Activated CD4-positive, alpha-beta T cell treated with anti-CD3 and anti-CD28 coated beads, Interleukin-2, amount 10 ng/mL, durations not matched to agents 7 days and 5 days (primary cell): Measurements from ENCODE around the gene OR5H15. TPM values are rescaled to one million over a fixed set of nuclear protein-coding genes. Genes with fewer than 3 reads are reported as not detected.
"Not testable (repeated sequence)": the region's sequence is repeated elsewhere in the genome, so short reads cannot be mapped to it uniquely, and the experiment has no call there.

Source experiments
- CTCF ChIA-PET: fragments of 350-600 bp; sonication (Branson Sonifier 250); formaldehyde crosslinking; loops from one replicate; lab custom pipeline; 2021; ENCODE audit warnings: antibody characterized with exemption; lab: Charles Lee
- POLR2A ChIA-PET: fragments of 350-600 bp; sonication (Branson Sonifier 250); formaldehyde crosslinking; loops from one replicate; lab custom pipeline; 2021; ENCODE audit warnings: antibody characterized with exemption; lab: Charles Lee
- DNase-seq: peaks from one replicate; pipeline ENCODE4 v3.0.0-alpha.2; 2020
- H3K27ac Mint-ChIP-seq: one replicate; pipeline ENCODE4 v1.8.0; 2021; ENCODE audit warnings: mild to moderate bottlenecking, moderate library complexity, mixed read lengths
- H3K27me3 Mint-ChIP-seq: one replicate; pipeline ENCODE4 v1.8.0; 2021; ENCODE audit warnings: mixed read lengths
- H3K36me3 Mint-ChIP-seq: one replicate; pipeline ENCODE4 v1.8.0; 2021; ENCODE audit warnings: low read depth, mixed read lengths
- H3K4me1 Mint-ChIP-seq: one replicate; pipeline ENCODE4 v1.8.0; 2021; ENCODE audit warnings: mixed read lengths
- H3K4me3 Mint-ChIP-seq: one replicate; pipeline ENCODE4 v1.8.0; 2021; ENCODE audit warnings: mild to moderate bottlenecking, moderate library complexity, mixed read lengths
- H3K9me3 Mint-ChIP-seq: one replicate; pipeline ENCODE4 v1.8.0; 2021; ENCODE audit warnings: mixed read lengths
- total RNA-seq, 2 experiments: library from RNA; stranded (reverse); gene quantifications; one replicate each; pipeline ENCODE4 v1.2.3, GENCODE V29; 2021

Gene OR5H15
- not detected for total RNA-seq

DNA sequence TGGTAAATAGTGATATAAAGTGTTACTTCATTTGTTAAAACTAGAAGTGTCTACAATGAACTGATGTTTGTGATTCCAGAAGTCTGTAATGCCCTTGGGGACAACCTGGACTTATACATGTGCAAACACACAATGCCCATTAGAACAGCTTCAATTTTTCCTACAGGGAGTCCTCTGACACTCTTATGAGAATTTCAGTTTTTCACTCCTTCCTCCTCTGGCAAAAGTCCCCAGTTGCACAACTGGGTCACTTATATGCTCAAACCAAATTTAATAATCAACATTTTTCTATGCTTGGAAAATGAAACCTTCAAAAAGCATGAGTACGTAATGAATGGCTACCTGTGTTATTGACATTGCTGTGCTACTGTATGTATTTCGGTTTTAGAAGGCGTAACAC, at the start of gene OR5H15:
Gene OR5H15, plus strand, starts transcription at position 301 of the 400 bp plus-strand sequence. CDS start 2,004 bp downstream, outside the sequence.
- no peak for DNase-seq
- ChIA-PET CTCF (no interaction called here), POLR2A (no interaction called here)
- peaks cover 2% of the 10 kb centered on the region for H3K27me3 Mint-ChIP-seq
- H3K36me3 Mint-ChIP-seq, result no peaks in the 10 kb centered on the region
- H3K4me1 Mint-ChIP-seq, result no peaks in the 10 kb centered on the region
- no peak within 1 kb of the TSS for H3K27ac Mint-ChIP-seq
- H3K9me3 Mint-ChIP-seq, result no peaks in the 10 kb centered on the region
- no peak within 1 kb of the TSS for H3K4me3 Mint-ChIP-seq

- DNase-seq, result no peak
- ChIA-PET POLR2A (no interaction called here), CTCF (no interaction called here)
- no peaks in the 10 kb centered on the region for H3K36me3 Mint-ChIP-seq
- H3K4me3 Mint-ChIP-seq, result no peak within 1 kb of the TSS
- no peaks in the 10 kb centered on the region for H3K9me3 Mint-ChIP-seq
- H3K27ac Mint-ChIP-seq, result no peak within 1 kb of the TSS
- H3K27me3 Mint-ChIP-seq, result no peaks in the 10 kb centered on the region
- no peaks in the 10 kb centered on the region for H3K4me1 Mint-ChIP-seq
Measured at GRCh38 chr3:98130421-98130820, 36.1 kb upstream of the OR5H15 start, which contains the start of gene OR5H1. Gene OR5H1 (plus strand): TSS chr3:98130721. CDS start chr3:98132698, 1,977 bp downstream.

- no peak for DNase-seq
- no peak overlapping the region for H3K27ac Mint-ChIP-seq
- CTCF ChIA-PET, result no interaction called here
- POLR2A ChIA-PET, result no interaction called here
- H3K27me3 Mint-ChIP-seq, result no peaks in the 10 kb centered on the region
- no peak overlapping the region for H3K4me3 Mint-ChIP-seq
- H3K4me1 Mint-ChIP-seq, result no peaks in the 10 kb centered on the region
- no peaks in the 10 kb centered on the region for H3K36me3 Mint-ChIP-seq
- no peaks in the 10 kb centered on the region for H3K9me3 Mint-ChIP-seq
Measured at GRCh38 chr3:98136631-98137030, 29.9 kb upstream of the OR5H15 start.

DNA sequence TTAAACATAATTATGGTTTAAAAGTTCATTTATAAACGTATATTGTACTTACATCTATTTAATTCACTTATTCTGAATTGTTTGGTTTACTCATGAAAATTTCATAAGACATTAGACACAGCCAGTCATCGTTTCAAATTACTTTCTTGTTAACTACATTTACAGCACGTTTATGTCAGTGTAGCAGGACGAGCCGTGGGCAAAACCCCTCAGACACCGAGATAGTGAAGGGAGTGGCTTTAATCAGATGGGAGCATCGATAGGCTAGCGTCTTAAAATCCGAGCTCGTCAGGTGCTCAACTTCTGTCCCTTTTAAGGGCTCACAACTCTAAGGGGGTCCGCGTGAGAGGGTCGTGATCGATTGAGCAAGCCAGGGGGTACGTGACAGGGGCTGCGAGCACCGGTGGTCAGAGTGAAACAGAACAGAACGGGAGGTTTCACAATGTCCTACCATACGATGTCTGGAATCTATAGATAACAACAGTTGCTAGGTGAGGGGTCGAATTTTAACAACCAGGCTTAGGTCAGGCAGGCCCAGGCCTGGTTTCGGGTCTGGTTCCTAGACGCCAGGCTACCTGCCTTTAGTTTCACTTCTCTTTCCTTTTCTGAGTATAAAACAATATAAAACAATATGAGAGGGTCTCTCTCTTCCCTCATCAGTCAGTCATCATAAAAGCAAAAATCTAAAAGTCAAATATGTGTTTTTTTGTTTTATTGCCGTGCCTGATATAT, 28.5 kb upstream of the OR5H15 start:
- H3K4me1 Mint-ChIP-seq, result not testable (repeated sequence)

GRCh38 chr3:98140531-98140930, 26.0 kb upstream of the OR5H15 start:
- CTCF ChIA-PET, result no interaction called here
- no peak for DNase-seq
- no peaks in the 10 kb centered on the region for H3K9me3 Mint-ChIP-seq
- peaks cover 9% of the 10 kb centered on the region for H3K27me3 Mint-ChIP-seq
- no peak overlapping the region for H3K27ac Mint-ChIP-seq
- no peak overlapping the region for H3K4me3 Mint-ChIP-seq
- no peaks in the 10 kb centered on the region for H3K36me3 Mint-ChIP-seq
- POLR2A ChIA-PET, result no interaction called here
- no peaks in the 10 kb centered on the region for H3K4me1 Mint-ChIP-seq

More for the DNA sequence above, 28.5 kb upstream of the OR5H15 start:
- CTCF ChIA-PET, POLR2A ChIA-PET, H3K27ac Mint-ChIP-seq, H3K9me3 Mint-ChIP-seq, H3K36me3 Mint-ChIP-seq, H3K27me3 Mint-ChIP-seq, H3K4me3 Mint-ChIP-seq, DNase-seq: not testable (repeated sequence)

DNA sequence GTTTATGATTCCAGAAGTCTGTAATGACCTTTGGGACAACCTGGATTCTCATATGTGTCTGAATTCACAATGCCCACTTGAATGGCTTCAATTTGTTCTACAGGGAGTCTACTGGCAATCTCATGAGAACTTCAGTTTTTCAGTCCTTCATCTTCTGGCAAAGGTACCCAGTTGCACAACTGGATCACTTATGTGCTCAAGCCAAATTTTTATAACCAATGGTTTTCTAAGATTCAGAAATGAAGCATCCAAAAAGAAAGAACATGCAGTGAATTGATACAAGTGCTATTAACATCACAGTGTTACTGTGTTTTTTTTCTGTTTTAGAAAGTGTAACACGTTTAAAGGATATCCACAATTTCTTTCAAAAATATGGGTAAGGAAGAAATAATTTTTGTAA, 19.3 kb upstream of the OR5H15 start, which contains the start of gene OR5H14:
Gene OR5H14, plus strand, starts transcription at position 301 of the 400 bp plus-strand sequence. CDS start 1,907 bp downstream, outside the sequence.
- CTCF ChIA-PET, result no interaction called here
- H3K36me3 Mint-ChIP-seq, result no peaks in the 10 kb centered on the region
- H3K4me3 Mint-ChIP-seq, result no peak within 1 kb of the TSS
- POLR2A ChIA-PET, result no interaction called here
- peaks cover 12% of the 10 kb centered on the region for H3K27me3 Mint-ChIP-seq
- peaks cover 2% of the 10 kb centered on the region for H3K9me3 Mint-ChIP-seq
- H3K27ac Mint-ChIP-seq, result no peak within 1 kb of the TSS
- DNase-seq, result no peak
- no peaks in the 10 kb centered on the region for H3K4me1 Mint-ChIP-seq

GRCh38 chr3:98148751-98149150, 17.7 kb upstream of the OR5H15 start:
- peaks cover 8% of the 10 kb centered on the region for H3K27me3 Mint-ChIP-seq
- no peak overlapping the region for H3K4me3 Mint-ChIP-seq
- peaks cover 2% of the 10 kb centered on the region for H3K9me3 Mint-ChIP-seq
- no peak overlapping the region for H3K27ac Mint-ChIP-seq
- no peaks in the 10 kb centered on the region for H3K4me1 Mint-ChIP-seq
- CTCF ChIA-PET, result no interaction called here
- POLR2A ChIA-PET, result no interaction called here
- no peak for DNase-seq
- no peaks in the 10 kb centered on the region for H3K36me3 Mint-ChIP-seq

DNA sequence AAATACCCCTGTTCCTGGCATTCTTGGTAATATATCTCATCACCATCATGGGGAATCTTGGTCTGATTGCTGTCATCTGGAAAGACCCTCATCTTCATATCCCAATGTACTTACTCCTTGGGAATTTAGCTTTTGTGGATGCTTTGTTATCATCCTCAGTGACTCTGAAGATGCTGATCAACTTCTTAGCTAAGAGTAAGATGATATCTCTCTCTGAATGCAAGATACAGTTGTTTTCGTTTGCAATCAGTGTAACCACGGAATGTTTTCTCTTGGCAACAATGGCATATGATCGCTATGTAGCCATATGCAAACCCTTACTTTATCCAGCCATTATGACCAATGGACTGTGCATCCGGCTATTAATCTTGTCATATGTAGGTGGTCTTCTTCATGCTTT, 17.0 kb upstream of the OR5H15 start:
- H3K36me3 Mint-ChIP-seq, CTCF ChIA-PET, DNase-seq, H3K27me3 Mint-ChIP-seq, H3K9me3 Mint-ChIP-seq, H3K27ac Mint-ChIP-seq, POLR2A ChIA-PET, H3K4me1 Mint-ChIP-seq, H3K4me3 Mint-ChIP-seq: not testable (repeated sequence)

DNA sequence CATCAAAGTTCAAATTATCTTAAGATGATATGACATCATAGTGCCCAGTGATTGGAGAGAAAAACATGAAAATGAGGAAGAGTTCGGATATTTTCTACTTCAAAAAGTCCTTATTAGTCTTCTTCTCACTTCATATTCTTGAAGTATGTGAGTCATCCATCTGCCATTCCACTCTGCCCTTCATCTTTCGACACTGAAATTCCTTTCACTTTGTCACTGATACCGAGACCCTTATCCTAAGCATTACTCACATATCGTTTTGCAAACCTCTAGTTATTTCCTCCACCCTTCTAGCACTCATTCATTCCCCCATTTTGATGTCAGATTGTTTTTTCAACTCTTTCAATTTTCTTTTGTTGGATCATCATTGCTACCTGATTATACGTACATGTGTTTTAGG, 15.3 kb upstream of the OR5H15 start:
- ChIA-PET POLR2A (no interaction called here), CTCF (no interaction called here)
- Mint-ChIP-seq H3K27me3 (peaks cover 3% of the 10 kb centered on the region), H3K9me3 (peaks cover 2% of the 10 kb centered on the region), H3K4me1 (no peaks in the 10 kb centered on the region), H3K36me3 (no peaks in the 10 kb centered on the region), H3K27ac (no peak overlapping the region), H3K4me3 (no peak overlapping the region)
- DNase-seq, result no peak

DNA sequence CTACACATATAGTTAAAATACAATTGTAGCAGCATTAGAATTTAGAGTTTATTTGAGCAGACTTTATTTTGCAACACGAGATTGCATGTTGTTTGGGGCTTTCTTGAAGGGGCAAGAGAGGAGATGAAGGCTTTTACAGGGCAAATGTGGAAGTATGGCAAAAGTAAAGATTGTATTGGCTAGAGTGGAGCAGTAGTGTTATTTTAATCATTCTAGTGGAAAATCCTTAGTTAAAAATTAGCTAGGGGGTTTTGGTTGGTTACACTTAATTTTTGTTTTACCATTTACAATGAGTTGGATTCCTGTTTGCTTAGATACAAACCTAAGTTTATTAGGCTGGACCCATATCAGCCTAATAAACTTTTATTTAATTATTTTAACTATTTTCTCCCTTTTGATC, 4.6 kb downstream of the OR5H15 start:
- CTCF ChIA-PET, result no interaction called here

GRCh38 chr3:98172621-98173020, 6.1 kb downstream of the OR5H15 start:
- DNase-seq, result no peak
- POLR2A ChIA-PET, result no interaction called here
- no peak overlapping the region for H3K27ac Mint-ChIP-seq
- peaks cover 2% of the 10 kb centered on the region for H3K27me3 Mint-ChIP-seq
- peaks cover 3% of the 10 kb centered on the region for H3K9me3 Mint-ChIP-seq
- H3K4me1 Mint-ChIP-seq, result peaks cover 4% of the 10 kb centered on the region
- CTCF ChIA-PET, result no interaction called here
- H3K36me3 Mint-ChIP-seq, result no peaks in the 10 kb centered on the region
- H3K4me3 Mint-ChIP-seq, result no peak overlapping the region

More for the DNA sequence above, 4.6 kb downstream of the OR5H15 start:
- no peak for DNase-seq
- Mint-ChIP-seq H3K27me3 (peaks cover 2% of the 10 kb centered on the region), H3K27ac (no peak overlapping the region), H3K36me3 (no peaks in the 10 kb centered on the region), H3K4me3 (no peak overlapping the region), H3K4me1 (peaks cover 4% of the 10 kb centered on the region), H3K9me3 (no peaks in the 10 kb centered on the region)
- POLR2A ChIA-PET, result no interaction called here

GRCh38 chr3:98180319-98180890, 13.9 kb downstream of the OR5H15 start:
- no peaks in the 10 kb centered on the region for H3K27me3 Mint-ChIP-seq
- no peaks in the 10 kb centered on the region for H3K4me1 Mint-ChIP-seq
- peaks cover 3% of the 10 kb centered on the region for H3K9me3 Mint-ChIP-seq
- no peak for DNase-seq
- H3K27ac Mint-ChIP-seq, result no peak overlapping the region
- ChIA-PET CTCF (no interaction called here), POLR2A (no interaction called here)
- H3K36me3 Mint-ChIP-seq, result no peaks in the 10 kb centered on the region
- H3K4me3 Mint-ChIP-seq, result no peak overlapping the region

GRCh38 chr3:98182196-98182595, 15.7 kb downstream of the OR5H15 start:
- CTCF ChIA-PET, result no interaction called here

More at GRCh38 chr3:98182196-98182595, 15.7 kb downstream of the OR5H15 start:
- Mint-ChIP-seq H3K36me3 (no peaks in the 10 kb centered on the region), H3K4me3 (no peak overlapping the region), H3K4me1 (no peaks in the 10 kb centered on the region), H3K9me3 (no peaks in the 10 kb centered on the region), H3K27me3 (no peaks in the 10 kb centered on the region), H3K27ac (no peak overlapping the region)
- POLR2A ChIA-PET, result no interaction called here
- DNase-seq, result no peak
